ENCODE data around the gene FBXO3. TPM values are rescaled to one million over a fixed set of nuclear protein-coding genes. Genes with fewer than 3 reads are reported as not detected.
"Not testable (repeated sequence)": the region's sequence is repeated elsewhere in the genome, so short reads cannot be mapped to it uniquely, and the experiment has no call there.

Gene FBXO3
- total RNA-seq, 1 experiment from 2014 or later = 20.2 TPM

DNA sequence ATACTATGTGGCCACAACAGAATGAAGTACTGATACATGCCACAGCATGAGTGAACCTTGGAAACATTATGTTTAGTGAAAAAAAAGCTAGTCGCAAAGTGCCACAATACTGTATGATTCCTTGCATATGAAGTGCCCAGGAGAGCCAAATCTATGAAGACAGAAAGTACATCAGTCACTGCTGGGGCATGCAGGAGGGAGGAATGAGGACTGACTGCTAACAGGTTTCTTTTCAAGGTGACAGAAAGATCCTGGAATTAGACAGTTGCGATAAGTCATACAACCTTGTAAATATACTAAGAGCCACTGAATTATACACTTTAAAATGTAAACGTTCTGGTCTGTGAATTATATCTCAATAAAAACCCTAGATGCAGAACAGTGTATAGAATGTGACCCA, 61.9 kb downstream of the FBXO3 start:
- in situ Hi-C loops (cut with HindIII; ENCODE audit: low pct_unique_long_range_greater_than_20kb, low sequenced_read_pairs) = no loop called here
- no peak for DNase-seq (ENCODE audit: low read depth)

GRCh38 chr11:33709466-33709865, 64.9 kb downstream of the FBXO3 start:
- DNase-seq (ENCODE audit: low read depth) = no peak
- in situ Hi-C loops (cut with HindIII; ENCODE audit: low pct_unique_long_range_greater_than_20kb, low sequenced_read_pairs) = no loop called here

- in situ Hi-C loops (cut with HindIII; ENCODE audit: low pct_unique_long_range_greater_than_20kb, low sequenced_read_pairs) = no loop called here
- DNase-seq (ENCODE audit: low read depth) = no peak
Observed at GRCh38 chr11:33708985-33709384, 65.3 kb downstream of the FBXO3 start.

DNA sequence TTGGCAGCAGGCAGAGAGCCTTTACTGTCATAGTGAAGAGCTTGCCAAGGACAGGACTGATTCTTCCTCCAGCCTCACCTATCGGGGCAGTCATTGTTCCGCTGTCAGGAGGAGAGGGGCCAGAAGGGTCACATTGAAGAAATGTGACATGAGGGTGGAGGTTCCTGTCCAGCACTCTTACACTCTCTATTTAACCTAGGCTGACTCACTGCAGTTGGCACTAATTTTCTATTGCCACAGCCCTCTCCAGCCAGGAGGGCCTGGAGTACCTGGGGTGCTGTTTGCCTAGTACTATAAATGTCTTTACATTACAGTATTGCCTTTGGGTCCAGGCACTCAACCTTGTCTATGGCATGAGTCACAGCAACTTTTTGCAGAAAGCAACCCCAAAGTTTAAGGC, 66.5 kb downstream of the FBXO3 start:
- DNase-seq (ENCODE audit: low read depth); in situ Hi-C loops (cut with HindIII; ENCODE audit: low pct_unique_long_range_greater_than_20kb, low sequenced_read_pairs): not testable (repeated sequence)

DNA sequence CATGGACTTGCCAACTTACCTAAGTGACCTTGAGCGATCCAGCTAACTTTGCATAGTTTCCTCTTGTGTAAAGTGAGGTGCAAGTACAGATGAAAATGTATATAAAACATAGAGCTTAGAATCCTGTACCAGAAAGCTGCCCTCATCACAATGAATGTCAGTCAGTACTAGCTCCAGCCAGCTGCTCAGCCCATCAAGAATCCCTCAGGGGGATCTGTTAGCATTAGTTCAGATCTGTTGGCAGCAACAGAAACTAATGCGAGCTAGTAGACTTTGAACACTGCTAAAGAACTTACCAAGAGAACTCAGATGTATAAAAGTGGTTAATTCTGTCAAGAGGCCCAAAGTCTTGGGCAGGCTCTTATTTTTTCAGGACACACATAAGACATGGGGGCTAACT, 67.4 kb downstream of the FBXO3 start:
- DNase-seq (ENCODE audit: low read depth) = no peak
- in situ Hi-C loops (cut with HindIII; ENCODE audit: low pct_unique_long_range_greater_than_20kb, low sequenced_read_pairs) = no loop called here

DNA sequence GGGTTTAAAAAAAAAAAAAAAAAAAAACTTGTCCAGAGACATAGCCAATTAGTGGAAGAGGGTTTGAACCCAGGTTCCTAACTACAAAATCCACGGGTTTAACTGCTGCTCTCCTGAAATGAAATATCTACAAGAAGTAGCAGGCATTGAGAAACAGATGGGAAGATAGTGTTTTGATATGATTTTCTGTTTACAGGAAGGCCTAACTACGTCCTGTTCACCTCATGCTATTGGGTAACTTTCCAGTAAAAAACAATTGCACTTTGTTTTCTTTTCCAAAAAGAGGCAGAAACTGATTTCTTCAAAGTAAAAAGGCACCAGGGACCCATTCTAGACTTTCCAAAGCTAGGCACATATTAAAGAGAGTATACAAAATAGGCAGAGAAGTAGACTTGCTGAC, 67.8 kb downstream of the FBXO3 start:
- in situ Hi-C loops (cut with HindIII; ENCODE audit: low pct_unique_long_range_greater_than_20kb, low sequenced_read_pairs) = no loop called here

GRCh38 chr11:33704240-33705002, 69.9 kb downstream of the FBXO3 start:
- in situ Hi-C loops (cut with HindIII; ENCODE audit: low pct_unique_long_range_greater_than_20kb, low sequenced_read_pairs) = no loop called here
- DNase-seq (ENCODE audit: low read depth) = no peak

More for the DNA sequence above, 67.8 kb downstream of the FBXO3 start:
- no peak for DNase-seq (ENCODE audit: low read depth)

GRCh38 chr11:33703788-33704187, 70.5 kb downstream of the FBXO3 start:
- in situ Hi-C loops (cut with HindIII; ENCODE audit: low pct_unique_long_range_greater_than_20kb, low sequenced_read_pairs) = no loop called here
- peak; percentile 59 for DNase-seq (ENCODE audit: low read depth)

GRCh38 chr11:33703234-33703633, 71.1 kb downstream of the FBXO3 start:
- in situ Hi-C loops (cut with HindIII; ENCODE audit: low pct_unique_long_range_greater_than_20kb, low sequenced_read_pairs) = no loop called here
- DNase-seq (ENCODE audit: low read depth) = no peak

DNA sequence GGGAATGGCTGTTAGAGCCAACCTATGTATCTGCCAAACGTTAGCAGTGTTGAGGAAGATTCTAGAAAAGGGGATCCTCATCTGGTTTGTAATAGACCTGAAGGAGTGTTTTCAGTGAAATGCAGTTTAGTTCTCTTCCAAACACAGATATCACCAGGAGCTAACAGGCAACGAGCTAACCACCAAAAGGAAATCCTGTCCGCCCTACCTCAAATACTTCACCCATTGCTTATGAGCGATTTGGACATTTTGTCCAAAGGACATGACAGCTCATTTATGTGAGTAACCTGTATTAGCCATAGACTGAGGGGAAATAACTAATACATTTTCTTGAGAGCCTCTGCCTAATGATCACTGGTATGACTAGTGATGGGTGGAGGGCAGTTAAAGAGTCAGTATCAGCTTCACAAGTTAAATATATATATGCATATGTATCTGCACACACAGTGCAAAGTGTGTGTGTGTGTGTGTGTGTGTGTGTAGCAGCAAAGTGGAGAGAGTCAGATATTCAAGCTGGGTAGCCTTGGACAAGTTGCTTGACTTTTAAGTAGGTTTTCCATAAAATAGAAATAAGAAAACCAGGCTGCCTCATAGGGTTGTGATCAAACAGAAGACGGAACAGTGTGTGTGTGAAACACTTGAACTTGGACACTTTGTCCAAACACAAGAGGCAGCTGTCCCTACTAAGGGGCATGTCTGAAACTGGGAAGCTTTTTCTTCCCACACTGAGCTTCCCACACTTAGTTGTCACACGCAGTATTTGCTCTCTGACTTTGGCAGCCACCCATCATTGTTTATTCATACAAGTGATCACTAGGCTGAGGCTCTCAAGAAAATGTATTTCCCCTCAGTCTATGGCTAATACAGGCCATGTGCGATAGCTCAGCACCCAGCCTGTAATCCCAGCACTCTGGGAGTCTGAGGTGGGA, 72.8 kb downstream of the FBXO3 start:
- in situ Hi-C loops (cut with HindIII; ENCODE audit: low pct_unique_long_range_greater_than_20kb, low sequenced_read_pairs) = no loop called here
- DNase-seq (ENCODE audit: low read depth) = no peak

GRCh38 chr11:33700502-33701271, 73.6 kb downstream of the FBXO3 start, which contains the start of gene C11orf91:
Gene C11orf91, minus strand, starts transcription at chr11:33700826. Its CDS starts 86 bp downstream, at chr11:33700740.
- in situ Hi-C loops (cut with HindIII; ENCODE audit: low pct_unique_long_range_greater_than_20kb, low sequenced_read_pairs) = no loop called here
- DNase-seq (ENCODE audit: low read depth) = peak; percentile 92

- in situ Hi-C loops (cut with HindIII; ENCODE audit: low pct_unique_long_range_greater_than_20kb, low sequenced_read_pairs) = no loop called here
- DNase-seq (ENCODE audit: low read depth) = no peak
Observed at GRCh38 chr11:33700063-33700501, 74.2 kb downstream of the FBXO3 start.

DNA sequence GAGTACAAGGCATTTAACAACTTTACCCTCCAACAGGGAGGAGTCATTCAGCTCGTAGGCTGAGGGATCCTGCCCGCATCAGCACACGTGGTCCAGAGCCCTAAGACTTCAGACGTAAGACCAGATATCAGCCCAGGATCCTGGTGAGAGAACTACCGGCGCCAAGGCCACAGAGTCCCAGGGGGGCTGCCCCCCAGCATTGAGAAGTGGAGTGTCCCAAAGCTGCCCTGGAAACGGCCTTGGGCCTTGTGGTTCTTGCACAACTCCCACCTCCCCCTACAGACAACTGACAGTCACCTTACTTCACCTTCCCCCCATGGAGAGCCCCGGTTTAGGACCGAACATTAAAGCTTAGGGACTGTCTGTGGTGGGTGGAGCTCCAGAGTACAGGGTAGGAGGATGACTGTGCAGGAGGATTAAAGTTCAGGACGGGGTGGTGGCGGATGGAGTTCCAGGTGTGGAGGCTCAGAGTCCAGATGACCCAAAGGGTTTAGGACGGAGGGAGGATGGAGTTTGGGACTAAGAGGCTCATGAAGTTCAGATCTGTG, 74.7 kb downstream of the FBXO3 start:
- in situ Hi-C loops (cut with HindIII; ENCODE audit: low pct_unique_long_range_greater_than_20kb, low sequenced_read_pairs) = no loop called here
- no peak for DNase-seq (ENCODE audit: low read depth)

DNA sequence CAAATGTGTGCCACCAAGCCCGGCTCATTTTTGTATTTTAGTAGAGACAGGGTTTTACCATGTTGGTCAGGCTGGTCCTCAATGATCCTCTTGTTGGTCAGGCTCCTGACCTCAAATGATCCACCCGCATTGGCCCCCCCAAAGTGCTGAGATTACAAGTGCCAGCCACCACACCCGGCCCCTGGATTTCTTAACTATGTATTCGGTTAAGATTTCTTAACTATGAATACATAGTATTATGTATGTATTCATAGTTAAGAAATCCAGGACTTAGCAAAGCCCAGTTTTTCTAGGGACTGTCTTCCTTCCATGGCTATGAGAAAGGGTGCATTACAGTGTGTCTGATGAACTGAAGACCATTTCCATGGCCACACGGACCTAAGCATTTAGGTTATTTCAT, 75.4 kb downstream of the FBXO3 start:
- in situ Hi-C loops (cut with HindIII; ENCODE audit: low pct_unique_long_range_greater_than_20kb, low sequenced_read_pairs) = no loop called here
- no peak for DNase-seq (ENCODE audit: low read depth)

- in situ Hi-C loops (cut with HindIII; ENCODE audit: low pct_unique_long_range_greater_than_20kb, low sequenced_read_pairs) = no loop called here
Observed at GRCh38 chr11:33697997-33698396, 76.3 kb downstream of the FBXO3 start.

GRCh38 chr11:33696931-33697638, 77.2 kb downstream of the FBXO3 start:
- no peak for DNase-seq (ENCODE audit: low read depth)
- in situ Hi-C loops (cut with HindIII; ENCODE audit: low pct_unique_long_range_greater_than_20kb, low sequenced_read_pairs) = no loop called here

More at GRCh38 chr11:33697997-33698396, 76.3 kb downstream of the FBXO3 start:
- DNase-seq (ENCODE audit: low read depth) = no peak

GRCh38 chr11:33696411-33696810, 77.9 kb downstream of the FBXO3 start:
- in situ Hi-C loops (cut with HindIII; ENCODE audit: low pct_unique_long_range_greater_than_20kb, low sequenced_read_pairs) = no loop called here
- no peak for DNase-seq (ENCODE audit: low read depth)

All from Caki2 (cell line).